ENCODE results near the gene ALX4. TPM values are rescaled to one million over a fixed set of nuclear protein-coding genes. Genes with fewer than 3 reads are reported as not detected.

ALX4 gene
- total RNA-seq, 1 donor from 2014 or later: not detected

DNA sequence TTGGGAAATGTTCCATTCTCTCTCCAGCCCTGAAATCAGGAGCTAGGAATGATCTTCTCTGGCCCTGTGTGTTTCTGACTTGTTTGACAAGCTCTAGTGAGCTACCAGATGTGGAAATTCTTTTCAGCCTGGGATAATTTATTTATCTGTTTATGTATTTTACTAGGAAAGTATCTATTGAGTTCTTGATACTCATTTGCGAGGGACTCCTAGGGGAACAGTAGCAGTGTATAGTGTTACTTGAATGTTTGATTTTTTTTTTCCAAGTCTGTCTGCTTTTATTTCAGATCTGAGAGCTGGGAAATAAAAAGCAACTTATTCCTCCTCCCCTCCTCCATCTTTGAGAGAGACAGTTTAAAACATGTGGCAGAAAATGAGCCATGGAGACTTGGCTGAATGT, 92.5 kb downstream of the ALX4 start:
- H3K9me3 ChIP-seq (ENCODE audit: low read depth): peaks cover 5% of the 10 kb centered on the region
- H3K27me3 ChIP-seq: no peaks in the 10 kb centered on the region
- no peaks in the 10 kb centered on the region for H3K79me2 ChIP-seq (ENCODE audit: low read depth)
- H4K20me1 ChIP-seq (ENCODE audit: low read depth): no peaks in the 10 kb centered on the region
- Mint-ChIP-seq H3K27me3 (ENCODE audit: insufficient read depth, low read depth) (peaks cover 2% of the 10 kb centered on the region), H3K36me3 (peaks cover 8% of the 10 kb centered on the region), H3K4me3 (no peak overlapping the region), H3K9me3 (peaks cover 5% of the 10 kb centered on the region), H3K4me1 (no peaks in the 10 kb centered on the region), H3K27ac (no peak overlapping the region)
- H3F3A ChIP-seq (ENCODE audit: low read depth): no peaks in the 10 kb centered on the region
- H3K4me1 ChIP-seq: no peaks in the 10 kb centered on the region
- no peak for TF ChIP-seq EZH2 (IDR thresholded peaks at IDR 0.05)
- TF ChIP-seq, protein P1, sequence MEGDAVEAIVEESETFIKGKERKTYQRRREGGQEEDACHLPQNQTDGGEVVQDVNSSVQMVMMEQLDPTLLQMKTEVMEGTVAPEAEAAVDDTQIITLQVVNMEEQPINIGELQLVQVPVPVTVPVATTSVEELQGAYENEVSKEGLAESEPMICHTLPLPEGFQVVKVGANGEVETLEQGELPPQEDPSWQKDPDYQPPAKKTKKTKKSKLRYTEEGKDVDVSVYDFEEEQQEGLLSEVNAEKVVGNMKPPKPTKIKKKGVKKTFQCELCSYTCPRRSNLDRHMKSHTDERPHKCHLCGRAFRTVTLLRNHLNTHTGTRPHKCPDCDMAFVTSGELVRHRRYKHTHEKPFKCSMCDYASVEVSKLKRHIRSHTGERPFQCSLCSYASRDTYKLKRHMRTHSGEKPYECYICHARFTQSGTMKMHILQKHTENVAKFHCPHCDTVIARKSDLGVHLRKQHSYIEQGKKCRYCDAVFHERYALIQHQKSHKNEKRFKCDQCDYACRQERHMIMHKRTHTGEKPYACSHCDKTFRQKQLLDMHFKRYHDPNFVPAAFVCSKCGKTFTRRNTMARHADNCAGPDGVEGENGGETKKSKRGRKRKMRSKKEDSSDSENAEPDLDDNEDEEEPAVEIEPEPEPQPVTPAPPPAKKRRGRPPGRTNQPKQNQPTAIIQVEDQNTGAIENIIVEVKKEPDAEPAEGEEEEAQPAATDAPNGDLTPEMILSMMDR (IDR thresholded peaks at IDR 0.05): no peak
- TF ChIP-seq EZH2phosphoT487 (IDR thresholded peaks at IDR 0.05): no peak
- DNase-seq (ENCODE audit: low spot score): no peak
- H3K4me2 ChIP-seq: no peak overlapping the region
- no peaks in the 10 kb centered on the region for H3K36me3 ChIP-seq
- no peak overlapping the region for H3K4me3 ChIP-seq
- no peak overlapping the region for H2AFZ ChIP-seq (replicated peaks)
- no peak overlapping the region for H3K27ac ChIP-seq
- H3K9ac ChIP-seq: no peak overlapping the region

DNA sequence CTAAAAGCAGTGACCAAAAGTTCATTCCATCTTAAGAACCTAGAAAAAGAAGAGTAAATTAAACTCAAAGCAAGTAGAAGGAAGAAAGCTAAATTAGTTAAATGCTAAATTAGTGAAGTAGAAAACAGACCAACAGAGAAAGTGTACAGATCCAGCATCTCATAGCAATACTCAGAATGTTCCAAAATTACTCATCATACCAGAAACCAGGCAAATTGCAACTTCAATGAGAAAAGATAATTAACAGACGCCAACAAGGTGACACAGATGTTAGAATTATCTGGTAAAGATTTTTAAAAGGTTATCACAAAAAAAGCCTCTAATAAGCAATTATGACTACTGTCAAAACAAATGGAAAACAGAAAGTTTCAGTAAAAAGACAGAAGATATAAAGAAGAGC, 96.8 kb downstream of the ALX4 start:
- Histone ChIP-seq H3K27ac (no peak overlapping the region), H4K20me1 (ENCODE audit: low read depth) (no peaks in the 10 kb centered on the region), H3K9ac (no peak overlapping the region), H3K9me3 (ENCODE audit: low read depth) (peaks cover 6% of the 10 kb centered on the region), H3K4me2 (no peak overlapping the region), H2AFZ (replicated peaks) (no peak overlapping the region), H3K4me1 (no peaks in the 10 kb centered on the region), H3K27me3 (no peaks in the 10 kb centered on the region), H3K4me3 (no peak overlapping the region), H3K79me2 (ENCODE audit: low read depth) (no peaks in the 10 kb centered on the region), H3K36me3 (no peaks in the 10 kb centered on the region), H3F3A (ENCODE audit: low read depth) (no peaks in the 10 kb centered on the region)
- TF ChIP-seq, protein P1 (IDR thresholded peaks at IDR 0.05): no peak
- TF ChIP-seq EZH2phosphoT487 (IDR thresholded peaks at IDR 0.05) (no peak), EZH2 (IDR thresholded peaks at IDR 0.05) (no peak)
- H3K4me3 Mint-ChIP-seq: no peak overlapping the region
- H3K36me3 Mint-ChIP-seq: peaks cover 26% of the 10 kb centered on the region
- peaks cover 2% of the 10 kb centered on the region for H3K27me3 Mint-ChIP-seq (ENCODE audit: insufficient read depth, low read depth)
- no peak overlapping the region for H3K27ac Mint-ChIP-seq
- DNase-seq (ENCODE audit: low spot score): no peak
- no peaks in the 10 kb centered on the region for H3K4me1 Mint-ChIP-seq
- H3K9me3 Mint-ChIP-seq: peaks cover 13% of the 10 kb centered on the region

GRCh38 chr11:44212128-44212527, 97.8 kb downstream of the ALX4 start:
- Mint-ChIP-seq H3K36me3 (peaks cover 30% of the 10 kb centered on the region), H3K9me3 (peaks cover 13% of the 10 kb centered on the region), H3K27me3 (ENCODE audit: insufficient read depth, low read depth) (peaks cover 4% of the 10 kb centered on the region), H3K4me1 (peaks cover 4% of the 10 kb centered on the region), H3K27ac (no peak overlapping the region), H3K4me3 (no peak overlapping the region)
- H3K4me1 ChIP-seq: peaks cover under 1% of the 10 kb centered on the region
- DNase-seq (ENCODE audit: low spot score): no peak
- no peak overlapping the region for H2AFZ ChIP-seq (replicated peaks)
- H3K9ac ChIP-seq: no peak overlapping the region
- no peak for TF ChIP-seq EZH2phosphoT487 (IDR thresholded peaks at IDR 0.05)
- TF ChIP-seq EZH2 (IDR thresholded peaks at IDR 0.05): no peak
- TF ChIP-seq, protein P1 (IDR thresholded peaks at IDR 0.05): no peak
- no peaks in the 10 kb centered on the region for H3K27me3 ChIP-seq
- H3K9me3 ChIP-seq (ENCODE audit: low read depth): peaks cover 6% of the 10 kb centered on the region
- H3K27ac ChIP-seq: no peak overlapping the region
- no peaks in the 10 kb centered on the region for H3F3A ChIP-seq (ENCODE audit: low read depth)
- H3K4me3 ChIP-seq: no peak overlapping the region
- H3K4me2 ChIP-seq: no peak overlapping the region
- no peaks in the 10 kb centered on the region for H4K20me1 ChIP-seq (ENCODE audit: low read depth)
- H3K79me2 ChIP-seq (ENCODE audit: low read depth): no peaks in the 10 kb centered on the region
- no peaks in the 10 kb centered on the region for H3K36me3 ChIP-seq

Other genes with a start within 250 kb of the ALX4 start
- 7.0 and 10.4 TPM in 2 replicates for gene ACCS, start 243.9 kb downstream of the ALX4 start, total RNA-seq (ENCODE audit: low replicate concordance)
- 70.4 and 89.4 TPM in 2 replicates for gene EXT2, start 214.5 kb downstream of the ALX4 start, total RNA-seq (ENCODE audit: low replicate concordance)

All from neural progenitor cell (in vitro differentiated cells).